GM19395 (cell line): ENCODE results near the gene ANO7.

Source experiments
- ATAC-seq: cut with Tn5 transposase; IDR thresholded peaks from one replicate; pipeline ENCODE4 v1.9.1; 2021; ENCODE audit warnings: mild to moderate bottlenecking, moderate library complexity; ENCODE audit not compliant: unreplicated experiment

ANO7 gene

GRCh38 chr2:241188361-241189092 is at the start of gene ANO7:
Gene ANO7 (plus strand): TSS chr2:241188677. CDS start chr2:241190064, 1,387 bp downstream.
- ATAC-seq = no peak

GRCh38 chr2:241139531-241140444 is 48.7 kb upstream of the ANO7 start:
- ATAC-seq = no peak

- ATAC-seq = no peak
Observed at GRCh38 chr2:241140445-241140840, 48.0 kb upstream of the ANO7 start.

- no peak for ATAC-seq
Observed at GRCh38 chr2:241141214-241141770, 47.2 kb upstream of the ANO7 start.

GRCh38 chr2:241142063-241142462 is 46.4 kb upstream of the ANO7 start:
- ATAC-seq = no peak

- ATAC-seq = no peak
Observed at GRCh38 chr2:241142593-241142992, 45.9 kb upstream of the ANO7 start.

GRCh38 chr2:241146286-241146685 is 42.2 kb upstream of the ANO7 start:
- ATAC-seq = no peak

- no peak for ATAC-seq
Observed at GRCh38 chr2:241147336-241147735, 41.1 kb upstream of the ANO7 start.

GRCh38 chr2:241148239-241148638 is 40.2 kb upstream of the ANO7 start:
- ATAC-seq = no peak

GRCh38 chr2:241148891-241149674 is 39.4 kb upstream of the ANO7 start, which contains the start of gene PASK:
Gene PASK (minus strand): TSS chr2:241149472. CDS start chr2:241143032, 6,440 bp downstream.
- peak; percentile 80 for ATAC-seq

GRCh38 chr2:241149675-241149924 is 38.9 kb upstream of the ANO7 start:
- ATAC-seq = peak; percentile 26

- ATAC-seq = peak; percentile 75
Observed at GRCh38 chr2:241149925-241150659, 38.4 kb upstream of the ANO7 start, which contains the start of gene PPP1R7. Gene PPP1R7 (plus strand): TSS chr2:241150467. CDS start chr2:241150496, 29 bp downstream.

- ATAC-seq = no peak
Observed at GRCh38 chr2:241150660-241151530, 37.6 kb upstream of the ANO7 start.

- ATAC-seq = no peak
Observed at GRCh38 chr2:241151934-241152660, 36.4 kb upstream of the ANO7 start.

- no peak for ATAC-seq
Observed at GRCh38 chr2:241153616-241154015, 34.9 kb upstream of the ANO7 start.

- no peak for ATAC-seq
Observed at GRCh38 chr2:241154915-241155314, 33.6 kb upstream of the ANO7 start.

- ATAC-seq = no peak
Observed at GRCh38 chr2:241155936-241156335, 32.5 kb upstream of the ANO7 start.

- ATAC-seq = no peak
Observed at GRCh38 chr2:241156971-241157441, 31.5 kb upstream of the ANO7 start.
